Activated naive CD8-positive, alpha-beta T cell (primary cell): ENCODE data around the gene PRLR.
"Not testable (repeated sequence)": the region's sequence is repeated elsewhere in the genome, so short reads cannot be mapped to it uniquely, and the experiment has no call there.

Source experiments
- H3K27ac Mint-ChIP-seq: one replicate; pipeline ENCODE4 v1.8.0; 2021; ENCODE audit warnings: mixed read lengths
- H3K27me3 Mint-ChIP-seq: one replicate; pipeline ENCODE4 v1.8.0; 2021; ENCODE audit warnings: mixed read lengths
- H3K36me3 Mint-ChIP-seq: one replicate; pipeline ENCODE4 v1.8.0; 2021; ENCODE audit warnings: mixed read lengths
- H3K4me1 Mint-ChIP-seq: one replicate; pipeline ENCODE4 v1.8.0; 2021; ENCODE audit warnings: low read depth, mixed read lengths
- H3K4me3 Mint-ChIP-seq: one replicate; pipeline ENCODE4 v1.8.0; 2021; ENCODE audit warnings: mild to moderate bottlenecking, mixed read lengths
- H3K9me3 Mint-ChIP-seq: one replicate; pipeline ENCODE4 v1.8.0; 2021; ENCODE audit warnings: low read depth, mixed read lengths

The PRLR gene

DNA sequence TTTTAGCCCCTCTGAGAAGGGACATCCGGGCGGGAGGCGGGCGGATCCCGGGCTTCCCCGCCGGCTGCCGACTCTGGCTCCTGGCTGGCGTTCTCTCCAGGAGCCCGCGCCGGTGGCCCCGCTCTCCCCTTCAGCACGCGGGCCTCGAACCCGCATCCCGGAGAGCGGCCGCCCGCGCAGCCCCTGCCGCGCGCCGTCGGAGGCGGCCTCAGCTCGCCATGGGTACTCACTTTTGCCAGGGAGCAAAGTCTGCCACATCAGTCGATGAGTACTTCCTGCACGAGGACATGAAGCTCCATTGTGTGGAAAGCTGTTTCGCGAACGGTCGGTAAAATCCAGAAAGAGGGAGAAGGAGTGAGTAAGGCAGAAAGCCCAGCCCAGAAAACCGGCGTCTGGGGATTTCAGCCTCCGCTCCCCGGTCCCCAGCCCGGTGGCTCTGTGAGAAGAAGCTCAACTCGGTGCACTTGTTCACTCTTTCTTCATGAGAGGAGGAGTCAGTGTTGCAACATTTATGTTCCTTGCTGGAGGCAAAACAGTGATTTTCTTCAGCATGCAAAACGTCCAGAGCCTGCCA, at the start of gene PRLR:
TSS of gene PRLR (minus strand) at position 450 of the 574 bp plus-strand sequence. CDS start 140,867 bp downstream, outside the sequence.
- peaks cover 49% of the 10 kb centered on the region for H3K27me3 Mint-ChIP-seq
- peak within 1 kb of the TSS; percentile 81 for H3K4me3 Mint-ChIP-seq
- H3K36me3 Mint-ChIP-seq: no peaks in the 10 kb centered on the region
- peaks cover 9% of the 10 kb centered on the region for H3K4me1 Mint-ChIP-seq
- H3K27ac Mint-ChIP-seq: no peak within 1 kb of the TSS
- H3K9me3 Mint-ChIP-seq: no peaks in the 10 kb centered on the region

GRCh38 chr5:35274839-35275509, 44.7 kb upstream of the PRLR start:
- H3K9me3 Mint-ChIP-seq: peaks cover 6% of the 10 kb centered on the region
- H3K4me3 Mint-ChIP-seq: no peak overlapping the region
- no peaks in the 10 kb centered on the region for H3K36me3 Mint-ChIP-seq
- H3K27ac Mint-ChIP-seq: no peak overlapping the region
- H3K27me3 Mint-ChIP-seq: peaks cover 5% of the 10 kb centered on the region
- H3K4me1 Mint-ChIP-seq: no peaks in the 10 kb centered on the region

- no peaks in the 10 kb centered on the region for H3K4me1 Mint-ChIP-seq
- H3K27ac Mint-ChIP-seq: no peak overlapping the region
- H3K27me3 Mint-ChIP-seq: peaks cover 2% of the 10 kb centered on the region
- H3K4me3 Mint-ChIP-seq: no peak overlapping the region
- H3K36me3 Mint-ChIP-seq: no peaks in the 10 kb centered on the region
- no peaks in the 10 kb centered on the region for H3K9me3 Mint-ChIP-seq
Measured at GRCh38 chr5:35269006-35269405, 38.7 kb upstream of the PRLR start.

DNA sequence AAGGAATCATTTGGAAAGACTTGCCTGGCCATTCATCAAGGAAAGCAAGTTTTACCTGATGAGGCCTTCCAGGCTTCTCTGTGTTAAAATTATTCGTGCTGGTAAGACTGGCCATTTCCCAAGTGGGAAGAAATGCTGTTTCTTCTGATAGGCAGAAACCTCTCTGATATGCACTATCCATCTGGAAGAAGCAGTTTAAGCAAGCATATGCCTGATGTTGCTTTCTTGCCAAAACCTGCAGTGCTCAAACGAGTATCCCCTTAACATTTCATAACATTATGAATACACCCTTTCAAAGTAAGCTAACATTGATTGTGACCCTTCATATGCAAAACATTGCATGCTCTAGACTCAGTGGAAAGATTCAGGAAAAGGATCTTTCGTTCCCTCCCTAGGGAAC, 36.0 kb upstream of the PRLR start:
- Mint-ChIP-seq H3K27ac (no peak overlapping the region), H3K4me3 (no peak overlapping the region), H3K36me3 (no peaks in the 10 kb centered on the region), H3K27me3 (peaks cover 2% of the 10 kb centered on the region), H3K4me1 (no peaks in the 10 kb centered on the region), H3K9me3 (no peaks in the 10 kb centered on the region)

- Mint-ChIP-seq H3K27ac (no peak overlapping the region), H3K4me3 (no peak overlapping the region), H3K4me1 (no peaks in the 10 kb centered on the region), H3K36me3 (no peaks in the 10 kb centered on the region), H3K9me3 (no peaks in the 10 kb centered on the region), H3K27me3 (peaks cover 2% of the 10 kb centered on the region)
Measured at GRCh38 chr5:35264509-35264908, 34.2 kb upstream of the PRLR start.

- H3K9me3 Mint-ChIP-seq: no peaks in the 10 kb centered on the region
Measured at GRCh38 chr5:35263266-35263877, 33.1 kb upstream of the PRLR start.

DNA sequence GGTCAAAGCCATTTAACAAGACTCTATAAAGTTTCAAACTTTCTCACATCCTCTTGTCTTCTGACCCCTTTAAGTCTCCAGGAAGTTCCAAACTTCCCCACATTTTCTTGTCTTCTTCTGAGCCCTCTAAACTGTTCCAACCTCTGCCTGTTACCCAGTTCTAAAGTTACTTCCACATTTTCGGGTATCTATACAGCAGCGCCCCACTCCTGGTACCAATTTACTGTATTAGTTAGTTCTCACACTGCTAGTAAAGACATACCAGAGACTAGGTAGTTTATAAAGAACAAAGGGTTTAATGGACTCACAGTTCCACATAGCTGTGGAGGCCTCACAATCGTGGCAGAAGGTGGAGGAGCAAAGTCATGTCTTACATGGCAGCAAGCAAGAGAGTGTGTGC, 23.3 kb upstream of the PRLR start:
- Mint-ChIP-seq H3K27ac (no peak overlapping the region), H3K9me3 (peaks cover 9% of the 10 kb centered on the region), H3K4me3 (no peak overlapping the region), H3K36me3 (no peaks in the 10 kb centered on the region), H3K27me3 (peaks cover 2% of the 10 kb centered on the region), H3K4me1 (peaks cover 2% of the 10 kb centered on the region)

More at GRCh38 chr5:35263266-35263877, 33.1 kb upstream of the PRLR start:
- peaks cover 4% of the 10 kb centered on the region for H3K27me3 Mint-ChIP-seq
- no peak overlapping the region for H3K4me3 Mint-ChIP-seq
- no peaks in the 10 kb centered on the region for H3K4me1 Mint-ChIP-seq
- H3K27ac Mint-ChIP-seq: no peak overlapping the region
- no peaks in the 10 kb centered on the region for H3K36me3 Mint-ChIP-seq

- Mint-ChIP-seq H3K36me3 (no peaks in the 10 kb centered on the region), H3K4me1 (peaks cover 2% of the 10 kb centered on the region), H3K27me3 (peaks cover 2% of the 10 kb centered on the region), H3K4me3 (no peak overlapping the region), H3K27ac (no peak overlapping the region), H3K9me3 (peaks cover 9% of the 10 kb centered on the region)
Measured at GRCh38 chr5:35252963-35253362, 22.7 kb upstream of the PRLR start.

DNA sequence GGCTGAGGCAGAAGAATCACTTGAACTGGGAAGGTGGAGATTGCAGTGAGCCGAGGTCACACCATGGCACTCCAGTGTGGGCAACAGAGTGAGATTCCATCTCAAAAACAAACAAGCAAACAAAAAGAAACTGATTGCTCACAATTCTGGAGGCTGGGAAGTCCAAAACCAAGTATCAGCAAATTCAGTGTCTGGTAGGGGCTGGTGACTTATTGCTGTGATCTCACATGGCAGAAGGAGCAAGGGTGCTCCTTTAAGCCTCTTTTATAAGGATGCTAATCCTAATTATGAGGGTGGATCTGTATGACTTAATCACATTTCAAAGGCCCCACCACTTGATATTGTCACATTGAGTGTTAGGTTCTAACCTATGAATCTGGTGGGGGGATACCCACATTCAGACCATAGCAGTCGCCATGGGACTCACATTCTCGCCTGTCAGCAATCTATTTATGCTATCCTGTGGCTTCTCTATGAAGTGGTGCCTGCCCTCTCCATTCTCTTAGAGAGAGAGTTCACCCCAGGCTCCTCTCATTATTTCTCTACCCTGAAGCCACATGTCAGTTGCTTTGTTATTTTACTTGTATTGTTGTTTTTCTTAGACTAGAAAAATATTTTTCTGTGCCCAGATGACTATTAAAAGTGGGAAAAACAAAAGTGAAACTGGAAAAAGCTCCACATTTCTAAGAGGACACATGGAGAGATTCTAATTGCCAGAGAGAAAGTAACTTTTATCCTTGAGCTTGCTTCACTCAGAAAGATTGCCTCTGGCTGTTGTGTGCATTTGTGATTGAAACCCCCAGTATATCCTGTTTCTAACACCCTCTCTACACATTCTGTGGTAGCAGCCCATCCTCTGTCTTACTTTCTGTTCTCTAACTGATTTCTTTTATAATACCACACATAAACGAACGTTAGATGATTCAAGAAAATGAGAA, 18.8 kb upstream of the PRLR start:
- no peak overlapping the region for H3K4me3 Mint-ChIP-seq
- no peaks in the 10 kb centered on the region for H3K36me3 Mint-ChIP-seq
- peaks cover 6% of the 10 kb centered on the region for H3K27me3 Mint-ChIP-seq
- peaks cover under 1% of the 10 kb centered on the region for H3K9me3 Mint-ChIP-seq
- peaks cover 2% of the 10 kb centered on the region for H3K4me1 Mint-ChIP-seq
- no peak overlapping the region for H3K27ac Mint-ChIP-seq

- H3K27ac Mint-ChIP-seq: no peak overlapping the region
- H3K4me3 Mint-ChIP-seq: no peak overlapping the region
- peaks cover 2% of the 10 kb centered on the region for H3K4me1 Mint-ChIP-seq
- peaks cover 6% of the 10 kb centered on the region for H3K27me3 Mint-ChIP-seq
- no peaks in the 10 kb centered on the region for H3K36me3 Mint-ChIP-seq
- no peaks in the 10 kb centered on the region for H3K9me3 Mint-ChIP-seq
Measured at GRCh38 chr5:35247648-35248034, 17.4 kb upstream of the PRLR start.

GRCh38 chr5:35246900-35247647, 16.8 kb upstream of the PRLR start:
- no peaks in the 10 kb centered on the region for H3K9me3 Mint-ChIP-seq
- H3K36me3 Mint-ChIP-seq: no peaks in the 10 kb centered on the region
- no peak overlapping the region for H3K27ac Mint-ChIP-seq
- peaks cover 2% of the 10 kb centered on the region for H3K4me1 Mint-ChIP-seq
- H3K27me3 Mint-ChIP-seq: peaks cover 6% of the 10 kb centered on the region
- H3K4me3 Mint-ChIP-seq: no peak overlapping the region

GRCh38 chr5:35246411-35246810, 16.1 kb upstream of the PRLR start:
- H3K4me3 Mint-ChIP-seq: no peak overlapping the region
- H3K4me1 Mint-ChIP-seq: peaks cover 2% of the 10 kb centered on the region
- H3K36me3 Mint-ChIP-seq: no peaks in the 10 kb centered on the region
- peaks cover 6% of the 10 kb centered on the region for H3K27me3 Mint-ChIP-seq
- H3K9me3 Mint-ChIP-seq: no peaks in the 10 kb centered on the region
- no peak overlapping the region for H3K27ac Mint-ChIP-seq

- not testable (repeated sequence) for H3K27me3 Mint-ChIP-seq, H3K4me1 Mint-ChIP-seq, H3K9me3 Mint-ChIP-seq, H3K27ac Mint-ChIP-seq, H3K36me3 Mint-ChIP-seq, H3K4me3 Mint-ChIP-seq
Measured at GRCh38 chr5:35245371-35245770, 15.1 kb upstream of the PRLR start.

- H3K27ac Mint-ChIP-seq: no peak overlapping the region
- H3K9me3 Mint-ChIP-seq: no peaks in the 10 kb centered on the region
- H3K4me1 Mint-ChIP-seq: peaks cover under 1% of the 10 kb centered on the region
- no peaks in the 10 kb centered on the region for H3K36me3 Mint-ChIP-seq
- H3K4me3 Mint-ChIP-seq: no peak overlapping the region
- peaks cover 4% of the 10 kb centered on the region for H3K27me3 Mint-ChIP-seq
Measured at GRCh38 chr5:35244171-35244570, 13.9 kb upstream of the PRLR start.
